Esophagus muscularis mucosa (tissue), 4 donors: ENCODE measurements around the gene TBC1D32. TPM values are rescaled to one million over a fixed set of nuclear protein-coding genes. Genes with fewer than 3 reads are reported as not detected.

Experiments
- DNase-seq: peaks from one replicate; pipeline ENCODE4 v3.0.0-alpha.2; 2017; ENCODE audit errors: extremely low spot score
- H3K27ac ChIP-seq, 4 donors: fragments of 200-600 bp; sonication (generic); replicated peaks in 1 of 4; 1 replicate in 3 of 4; 2 replicates in 1 of 4; pipeline ENCODE4 v1.5.1; 2016 to 2019; ENCODE audit warnings: mild to moderate bottlenecking in 1 of 4
- H3K27me3 ChIP-seq, 4 donors: fragments of 200-600 bp; sonication (generic); one replicate each; pipeline versions ENCODE4 v1.5.1 to v1.6.0; 2016 to 2019
- H3K36me3 ChIP-seq, 4 donors: fragments of 200-600 bp; sonication (generic); one replicate each; pipeline ENCODE4 v1.5.1; 2016 to 2019
- H3K4me1 ChIP-seq, 4 donors: fragments of 200-600 bp; sonication (generic); one replicate each; pipeline ENCODE4 v1.5.1; 2016 to 2019
- H3K4me3 ChIP-seq, 4 donors: fragments of 200-600 bp; sonication (generic); 1 replicate in 2 of 4; 2 replicates in 2 of 4; pipeline ENCODE4 v1.5.1; 2016 to 2019; ENCODE audit warnings: mild to moderate bottlenecking in 4 of 4, moderate library complexity in 1 of 4
- H3K9me3 ChIP-seq, 4 donors: fragments of 200-600 bp; sonication (generic); 1 replicate in 3 of 4; 2 replicates in 1 of 4; pipeline ENCODE4 v1.5.1; 2016 to 2019
- CTCF ChIP-seq, 3 experiments: fragments of 200-600 bp in 2 of 3; fragments of 450-650 bp in 1 of 3; sonication (generic) in 2 of 3; IDR thresholded peaks; one replicate each; pipeline ENCODE4 v1.5.1; 2017 to 2019; ENCODE audit warnings: antibody characterized with exemption in 3 of 3, mild to moderate bottlenecking in 2 of 3, moderate library complexity in 1 of 3
- EP300 ChIP-seq: sonication (generic); formaldehyde crosslinking; IDR thresholded peaks from one replicate; pipeline ENCODE4 v1.6.1; 2017; ENCODE audit warnings: antibody characterized with exemption
- POLR2A ChIP-seq: fragments of 450-650 bp; IDR thresholded peaks from one replicate; pipeline ENCODE4 v1.6.1; 2017; ENCODE audit warnings: antibody characterized with exemption, moderate library complexity, mild to moderate bottlenecking, low read depth
- POLR2AphosphoS5 ChIP-seq, 2 donors: sonication (generic); formaldehyde crosslinking; IDR thresholded peaks; one replicate each; pipeline ENCODE4 v1.6.1; 2017; ENCODE audit warnings: antibody characterized with exemption in 2 of 2
- WGBS: methylation state at CpG from one replicate; pipeline ENCODE4 v1.1.5; 2018; 5-methylcytosine and 5-hydroxymethylcytosine counted together
- intact Hi-C: fragments of 100-400 bp; cut with DNase I; formaldehyde crosslinking; loops from one replicate; pipeline ENCODE4 v1.15.1; 2023
- total RNA-seq, 4 donors: library from RNA; depleted of rRNA; stranded (reverse); fragments of >200 nt; gene quantifications; one replicate each; pipeline versions ENCODE4 v1.1.0 to v1.2.1, GENCODE V29; 2016

The TBC1D32 gene
- total RNA-seq, 4 donors from 2014 or later = 2.2 to 3.3 (median 2.8) TPM

- peaks cover 0 to 24% (median 7%) of the 10 kb centered on the region in 4 donors for H3K36me3 ChIP-seq
- H3K9me3 ChIP-seq = peaks cover 0 to 6% (median 1%) of the 10 kb centered on the region in 4 donors
- DNase-seq = no peak
- no peak overlapping the region for H3K27ac ChIP-seq
- 89% methylated on average over 2 of the region's 2 CpGs for WGBS
- H3K27me3 ChIP-seq = no peaks in the 10 kb centered on the region
- no peak overlapping the region for H3K4me3 ChIP-seq
- TF ChIP-seq EP300 (no peak), CTCF (IDR thresholded peaks at IDR 0.05) (no peak), POLR2A (no peak), POLR2AphosphoS5 (IDR thresholded peaks at IDR 0.05) (no peak)
- H3K4me1 ChIP-seq = no peaks in the 10 kb centered on the region
- intact Hi-C loops = no loop called here
These were observed 174.0 kb downstream of the TBC1D32 start for GRCh38 chr6:121160276-121160675.

- intact Hi-C loops = no loop called here
- no peak overlapping the region for H3K4me3 ChIP-seq
- TF ChIP-seq POLR2AphosphoS5 (IDR thresholded peaks at IDR 0.05) (no peak), CTCF (IDR thresholded peaks at IDR 0.05) (no peak), EP300 (no peak), POLR2A (no peak)
- no peak overlapping the region for H3K27ac ChIP-seq
- peaks cover 0 to 6% (median 1%) of the 10 kb centered on the region in 4 donors for H3K9me3 ChIP-seq
- H3K4me1 ChIP-seq = no peaks in the 10 kb centered on the region
- H3K27me3 ChIP-seq = no peaks in the 10 kb centered on the region
- no peak for DNase-seq
- peaks cover 0 to 24% (median 9%) of the 10 kb centered on the region in 4 donors for H3K36me3 ChIP-seq
These were observed 175.4 kb downstream of the TBC1D32 start for GRCh38 chr6:121158891-121159290.

GRCh38 chr6:121158438-121158837 is 175.8 kb downstream of the TBC1D32 start:
- Histone ChIP-seq H3K9me3 (peaks cover 0 to 7% (median 3%) of the 10 kb centered on the region in 4 donors), H3K27ac (no peak overlapping the region), H3K4me1 (no peaks in the 10 kb centered on the region), H3K36me3 (peaks cover 0 to 27% (median 12%) of the 10 kb centered on the region in 4 donors), H3K27me3 (no peaks in the 10 kb centered on the region), H3K4me3 (no peak overlapping the region)
- intact Hi-C loops = no loop called here
- DNase-seq = no peak
- no peak for TF ChIP-seq POLR2A
- TF ChIP-seq CTCF (IDR thresholded peaks at IDR 0.05) = no peak
- TF ChIP-seq EP300 = no peak
- TF ChIP-seq POLR2AphosphoS5 (IDR thresholded peaks at IDR 0.05) = no peak

- 82% methylated on average over 1 of the region's 1 CpG for WGBS
- H3K4me1 ChIP-seq = no peaks in the 10 kb centered on the region
- TF ChIP-seq POLR2A = no peak
- no peak for TF ChIP-seq CTCF (IDR thresholded peaks at IDR 0.05)
- intact Hi-C loops = no loop called here
- peaks cover 0 to 12% (median 6%) of the 10 kb centered on the region in 4 donors for H3K9me3 ChIP-seq
- no peak overlapping the region for H3K27ac ChIP-seq
- H3K36me3 ChIP-seq = peaks cover 0 to 32% (median 17%) of the 10 kb centered on the region in 4 donors
- no peaks in the 10 kb centered on the region for H3K27me3 ChIP-seq
- no peak for DNase-seq
- no peak overlapping the region for H3K4me3 ChIP-seq
These were observed 176.4 kb downstream of the TBC1D32 start for GRCh38 chr6:121157906-121158305.

- intact Hi-C loops = no loop called here
- H3K36me3 ChIP-seq = no peaks in the 10 kb centered on the region
These were observed 190.8 kb downstream of the TBC1D32 start for GRCh38 chr6:121143476-121143875.

More at GRCh38 chr6:121143476-121143875, 190.8 kb downstream of the TBC1D32 start:
- H3K4me1 ChIP-seq = no peaks in the 10 kb centered on the region
- H3K27me3 ChIP-seq = no peaks in the 10 kb centered on the region
- H3K4me3 ChIP-seq = no peak overlapping the region
- H3K9me3 ChIP-seq = peaks cover 0 to 5% (median under 1%) of the 10 kb centered on the region in 4 donors
- no peak for TF ChIP-seq POLR2AphosphoS5 (IDR thresholded peaks at IDR 0.05)
- H3K27ac ChIP-seq = no peak overlapping the region
- DNase-seq = no peak
- 94% methylated on average over 2 of the region's 2 CpGs for WGBS
